Measurements from ENCODE around the gene TMEM175.

The TMEM175 gene

GRCh38 chr4:909821-910220 is 22.4 kb upstream of the TMEM175 start:
- TF ChIP-seq CTCF (conservative IDR thresholded peaks at IDR 0.05; ENCODE audit: low read length): no peak
- TF ChIP-seq EZH2phosphoT487 (IDR thresholded peaks at IDR 0.05; ENCODE audit: borderline replicate concordance): no peak
- H3K4me3 ChIP-seq (ENCODE audit: low read length, poor library complexity, severe bottlenecking): no peak overlapping the region
- H3K27me3 ChIP-seq (ENCODE audit: insufficient read depth, low read length, poor library complexity, severe bottlenecking): no peaks in the 10 kb centered on the region
- no peak overlapping the region for H3K4me2 ChIP-seq (ENCODE audit: low read depth, low read length, poor library complexity, severe bottlenecking)
- peaks cover 25% of the 10 kb centered on the region for H4K20me1 ChIP-seq (ENCODE audit: insufficient read depth, low read length, poor library complexity, severe bottlenecking)
- peaks cover 28% of the 10 kb centered on the region for H3K79me2 ChIP-seq (ENCODE audit: insufficient read depth, low read length)
- no peak overlapping the region for H2AFZ ChIP-seq (ENCODE audit: low read length)
- no peak overlapping the region for H3K9ac ChIP-seq (ENCODE audit: low read depth, low read length, poor library complexity, severe bottlenecking)
- H3K9me2 ChIP-seq (replicated peaks; ENCODE audit: low read depth, low read length): no peaks in the 10 kb centered on the region
- no peaks in the 10 kb centered on the region for H3K9me3 ChIP-seq (ENCODE audit: insufficient read depth, low read depth, low read length)
- peaks cover 2% of the 10 kb centered on the region for H3K4me1 ChIP-seq (ENCODE audit: insufficient read depth, low read length, poor library complexity, severe bottlenecking)
- no peaks in the 10 kb centered on the region for H3F3A ChIP-seq (ENCODE audit: low read depth)
- H3K36me3 ChIP-seq (ENCODE audit: insufficient read depth, low read length): peaks cover 45% of the 10 kb centered on the region; the same call in 1 of the 2 replicates

- Histone ChIP-seq H3K27me3 (ENCODE audit: insufficient read depth, low read length, poor library complexity, severe bottlenecking) (no peaks in the 10 kb centered on the region), H3K4me1 (ENCODE audit: insufficient read depth, low read length, poor library complexity, severe bottlenecking) (peaks cover 9% of the 10 kb centered on the region), H3K36me3 (ENCODE audit: insufficient read depth, low read length) (peaks cover 45% of the 10 kb centered on the region; the same call in 1 of the 2 replicates), H3K9me3 (ENCODE audit: insufficient read depth, low read depth, low read length) (no peaks in the 10 kb centered on the region), H3K9ac (ENCODE audit: low read depth, low read length, poor library complexity, severe bottlenecking) (no peak overlapping the region), H4K20me1 (ENCODE audit: insufficient read depth, low read length, poor library complexity, severe bottlenecking) (peaks cover 29% of the 10 kb centered on the region), H2AFZ (ENCODE audit: low read length) (no peak overlapping the region), H3K4me2 (ENCODE audit: low read depth, low read length, poor library complexity, severe bottlenecking) (no peak overlapping the region), H3K4me3 (ENCODE audit: low read length, poor library complexity, severe bottlenecking) (no peak overlapping the region), H3K79me2 (ENCODE audit: insufficient read depth, low read length) (peaks cover 35% of the 10 kb centered on the region), H3K9me2 (replicated peaks; ENCODE audit: low read depth, low read length) (no peaks in the 10 kb centered on the region), H3F3A (ENCODE audit: low read depth) (no peaks in the 10 kb centered on the region)
- TF ChIP-seq EZH2phosphoT487 (IDR thresholded peaks at IDR 0.05; ENCODE audit: borderline replicate concordance) (no peak), CTCF (conservative IDR thresholded peaks at IDR 0.05; ENCODE audit: low read length) (no peak)
These were observed 21.7 kb upstream of the TMEM175 start for GRCh38 chr4:910366-911091.

GRCh38 chr4:911221-911751 is 21.0 kb upstream of the TMEM175 start:
- H3K9me2 ChIP-seq (replicated peaks; ENCODE audit: low read depth, low read length): no peaks in the 10 kb centered on the region
- H3K4me2 ChIP-seq (ENCODE audit: low read depth, low read length, poor library complexity, severe bottlenecking): no peak overlapping the region
- H3K4me3 ChIP-seq (ENCODE audit: low read length, poor library complexity, severe bottlenecking): no peak overlapping the region
- H3K9me3 ChIP-seq (ENCODE audit: insufficient read depth, low read depth, low read length): no peaks in the 10 kb centered on the region
- H2AFZ ChIP-seq (ENCODE audit: low read length): no peak overlapping the region
- H3F3A ChIP-seq (ENCODE audit: low read depth): no peaks in the 10 kb centered on the region
- no peak overlapping the region for H3K9ac ChIP-seq (ENCODE audit: low read depth, low read length, poor library complexity, severe bottlenecking)
- H3K4me1 ChIP-seq (ENCODE audit: insufficient read depth, low read length, poor library complexity, severe bottlenecking): peaks cover 13% of the 10 kb centered on the region
- no peak for TF ChIP-seq EZH2phosphoT487 (IDR thresholded peaks at IDR 0.05; ENCODE audit: borderline replicate concordance)
- no peak for TF ChIP-seq CTCF (conservative IDR thresholded peaks at IDR 0.05; ENCODE audit: low read length)
- peaks cover 42% of the 10 kb centered on the region for H3K79me2 ChIP-seq (ENCODE audit: insufficient read depth, low read length)
- peaks cover 36% of the 10 kb centered on the region for H4K20me1 ChIP-seq (ENCODE audit: insufficient read depth, low read length, poor library complexity, severe bottlenecking)
- peaks cover 45% of the 10 kb centered on the region; the same call in 1 of the 2 replicates for H3K36me3 ChIP-seq (ENCODE audit: insufficient read depth, low read length)
- H3K27me3 ChIP-seq (ENCODE audit: insufficient read depth, low read length, poor library complexity, severe bottlenecking): no peaks in the 10 kb centered on the region

All from Loucy (cell line).